Gastrocnemius medialis (tissue), 4 donors: Measurements from ENCODE around the gene VWA3A.

Source experiments
- POLR2A ChIP-seq, 2 donors: fragments of 450-650 bp; IDR thresholded peaks; one replicate each; pipeline ENCODE4 v1.6.1; 2017; ENCODE audit warnings: antibody characterized with exemption in 2 of 2, mild to moderate bottlenecking in 2 of 2, moderate library complexity in 2 of 2
- TF ChIP-seq, protein P1 (sequence below), 5 experiments: fragments of 450-650 bp in 3 of 5; fragments of 200-600 bp in 2 of 5; sonication (generic) in 2 of 5; IDR thresholded peaks in 4 of 5; conservative IDR thresholded peaks in 1 of 5; 1 replicate in 4 of 5; 2 replicates in 1 of 5; pipeline ENCODE4 v1.5.1; 2016 to 2019; ENCODE audit warnings: antibody characterized with exemption in 5 of 5, mild to moderate bottlenecking in 3 of 5, moderate library complexity in 3 of 5

- no peak for TF ChIP-seq POLR2A (IDR thresholded peaks at IDR 0.05)
- TF ChIP-seq, protein P1, sequence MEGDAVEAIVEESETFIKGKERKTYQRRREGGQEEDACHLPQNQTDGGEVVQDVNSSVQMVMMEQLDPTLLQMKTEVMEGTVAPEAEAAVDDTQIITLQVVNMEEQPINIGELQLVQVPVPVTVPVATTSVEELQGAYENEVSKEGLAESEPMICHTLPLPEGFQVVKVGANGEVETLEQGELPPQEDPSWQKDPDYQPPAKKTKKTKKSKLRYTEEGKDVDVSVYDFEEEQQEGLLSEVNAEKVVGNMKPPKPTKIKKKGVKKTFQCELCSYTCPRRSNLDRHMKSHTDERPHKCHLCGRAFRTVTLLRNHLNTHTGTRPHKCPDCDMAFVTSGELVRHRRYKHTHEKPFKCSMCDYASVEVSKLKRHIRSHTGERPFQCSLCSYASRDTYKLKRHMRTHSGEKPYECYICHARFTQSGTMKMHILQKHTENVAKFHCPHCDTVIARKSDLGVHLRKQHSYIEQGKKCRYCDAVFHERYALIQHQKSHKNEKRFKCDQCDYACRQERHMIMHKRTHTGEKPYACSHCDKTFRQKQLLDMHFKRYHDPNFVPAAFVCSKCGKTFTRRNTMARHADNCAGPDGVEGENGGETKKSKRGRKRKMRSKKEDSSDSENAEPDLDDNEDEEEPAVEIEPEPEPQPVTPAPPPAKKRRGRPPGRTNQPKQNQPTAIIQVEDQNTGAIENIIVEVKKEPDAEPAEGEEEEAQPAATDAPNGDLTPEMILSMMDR (IDR thresholded peaks at IDR 0.05 in 4 of 5, conservative IDR thresholded peaks at IDR 0.05 in 1 of 5): no peak
Observed at GRCh38 chr16:22089910-22090309, 2.4 kb upstream of the VWA3A start.
